GM23248 (cell line): Measurements from ENCODE around the gene S1PR2. TPM values are rescaled to one million over a fixed set of nuclear protein-coding genes. Genes with fewer than 3 reads are reported as not detected.

ENCODE experiments used
- DNase-seq: peaks from one replicate; pipeline ENCODE4 v3.0.0-alpha.2; 2015
- H2AFZ ChIP-seq: fragments of 200-600 bp; sonication (generic); 2 replicates; pipeline ENCODE4 v1.6.1; 2016; ENCODE audit warnings: antibody characterized with exemption
- H3F3A ChIP-seq: fragments of 200-600 bp; sonication (generic); 2 replicates; pipeline ENCODE4 v1.6.1; 2016; ENCODE audit warnings: mild to moderate bottlenecking, antibody characterized with exemption, mixed run types; ENCODE audit not compliant: insufficient read depth
- H3K27ac ChIP-seq: fragments of 200-600 bp; sonication (generic); 2 replicates; pipeline ENCODE4 v1.5.1; 2016; ENCODE audit warnings: mild to moderate bottlenecking
- H3K27me3 ChIP-seq: fragments of 200-600 bp; sonication (generic); replicated peaks from 2 replicates; pipeline ENCODE4 v1.6.1; 2016; ENCODE audit warnings: mild to moderate bottlenecking; ENCODE audit not compliant: insufficient read depth
- H3K36me3 ChIP-seq: fragments of 200-600 bp; sonication (generic); 2 replicates; pipeline ENCODE4 v1.6.1; 2016; ENCODE audit warnings: low read depth, mild to moderate bottlenecking
- H3K4me1 ChIP-seq: fragments of 200-600 bp; sonication (generic); 2 replicates; pipeline ENCODE4 v1.6.1; 2016; ENCODE audit warnings: mild to moderate bottlenecking; ENCODE audit not compliant: insufficient read depth
- H3K4me2 ChIP-seq: fragments of 200-600 bp; sonication (generic); one replicate; pipeline ENCODE4 v1.6.1; 2016; ENCODE audit warnings: mild to moderate bottlenecking; ENCODE audit not compliant: unreplicated experiment
- H3K4me3 ChIP-seq: fragments of 200-600 bp; sonication (generic); 2 replicates; pipeline ENCODE4 v1.5.1; 2016; ENCODE audit warnings: mild to moderate bottlenecking
- H3K79me2 ChIP-seq: fragments of 200-600 bp; sonication (generic); 2 replicates; pipeline ENCODE4 v1.6.1; 2016; ENCODE audit warnings: mild to moderate bottlenecking; ENCODE audit not compliant: insufficient read depth
- H3K9ac ChIP-seq: fragments of 200-600 bp; sonication (generic); 2 replicates; pipeline ENCODE4 v1.6.1; 2016; ENCODE audit warnings: mild to moderate bottlenecking
- H3K9me2 ChIP-seq: fragments of 200-600 bp; sonication (generic); 2 replicates; pipeline ENCODE4 v1.6.1; 2016; ENCODE audit warnings: mixed run types, mild to moderate bottlenecking, moderate library complexity; ENCODE audit not compliant: insufficient read depth
- H3K9me3 ChIP-seq: fragments of 200-600 bp; sonication (generic); one replicate; pipeline ENCODE4 v1.6.1; 2017; ENCODE audit warnings: low read depth
- H4K20me1 ChIP-seq: fragments of 200-600 bp; sonication (generic); 2 replicates; pipeline ENCODE4 v1.6.0; 2016; ENCODE audit not compliant: insufficient read depth
- EZH2 ChIP-seq: fragments of 200-600 bp; sonication (generic); IDR thresholded peaks from 2 replicates; pipeline ENCODE4 v1.6.1; 2018; ENCODE audit warnings: antibody characterized with exemption, mild to moderate bottlenecking; ENCODE audit not compliant: insufficient read depth, poor library complexity, severe bottlenecking
- EZH2phosphoT487 ChIP-seq: fragments of 200-600 bp; sonication (generic); IDR thresholded peaks from 2 replicates; pipeline ENCODE4 v1.6.1; 2018; ENCODE audit warnings: antibody characterized with exemption, moderate library complexity, mild to moderate bottlenecking, low read depth; ENCODE audit not compliant: insufficient read depth
- WGBS, 2 experiments: methylation state at CpG; one replicate each; pipeline ENCODE4 v1.1.6; 2015 to 2017; ENCODE audit warnings: low lambda C conversion rate in 2 of 2, low coverage in 1 of 2; ENCODE audit errors: missing lambda C conversion rate in 2 of 2; 5-methylcytosine and 5-hydroxymethylcytosine counted together
- in situ Hi-C: fragments of 300-500 bp; cut with MboI; formaldehyde crosslinking; loops from 2 replicates; pipeline ENCODE4 v1.15.0; 2020
- polyA plus RNA-seq: library from polyadenylated mRNA; unstranded; fragments of >200 nt; fragmentation: Nextera tagmentation; extraction: Ambion mirVana; gene quantifications from 2 replicates; pipeline ENCODE4 v1.2.1, GENCODE V29; 2016
- total RNA-seq: library from RNA; depleted of rRNA; stranded (reverse); fragments of >200 nt; shearing (Covaris generic); gene quantifications from 2 replicates; pipeline ENCODE4 v1.2.3, GENCODE V29; 2014

S1PR2 gene
- total and polyA plus RNA-seq, 2 experiments from 2014 or later, result 20.3 to 35.1 TPM

GRCh38 chr19:10219678-10220077 lies 11.5 kb downstream of the S1PR2 start:
- Histone ChIP-seq H2AFZ (no peak overlapping the region), H3K9me3 (no peaks in the 10 kb centered on the region), H3K9ac (no peak overlapping the region), H3K4me3 (no peak overlapping the region), H3K79me2 (peaks cover 39% of the 10 kb centered on the region), H3K27me3 (no peaks in the 10 kb centered on the region), H3K4me1 (peaks cover 4% of the 10 kb centered on the region; the same call in 1 of the 2 replicates), H3K27ac (no peak overlapping the region), H3F3A (no peaks in the 10 kb centered on the region), H3K36me3 (no peaks in the 10 kb centered on the region), H3K4me2 (no peak overlapping the region), H4K20me1 (no peaks in the 10 kb centered on the region), H3K9me2 (no peaks in the 10 kb centered on the region)
- TF ChIP-seq EZH2phosphoT487 (no peak), EZH2 (no peak)
- WGBS, 2 experiments, result 21 to 28% methylated on average over 3 of the region's 3 CpGs
- in situ Hi-C loops, result no loop called here
- peak; percentile 54 for DNase-seq

- Histone ChIP-seq H3F3A (no peaks in the 10 kb centered on the region), H3K9me3 (no peaks in the 10 kb centered on the region), H3K4me2 (no peak overlapping the region), H3K27me3 (no peaks in the 10 kb centered on the region), H3K4me1 (peaks cover 6% of the 10 kb centered on the region; the same call in 1 of the 2 replicates), H4K20me1 (no peaks in the 10 kb centered on the region), H3K4me3 (no peak overlapping the region), H3K9me2 (no peaks in the 10 kb centered on the region), H2AFZ (no peak overlapping the region), H3K9ac (no peak overlapping the region), H3K79me2 (peaks cover 15% of the 10 kb centered on the region), H3K36me3 (no peaks in the 10 kb centered on the region), H3K27ac (no peak overlapping the region)
- WGBS, 2 experiments, result 82 to 84% methylated on average over 9 of the region's 9 CpGs
- in situ Hi-C loops, result no loop called here
- TF ChIP-seq EZH2phosphoT487 (no peak), EZH2 (no peak)
- no peak for DNase-seq
Observed at GRCh38 chr19:10217085-10217484, 14.0 kb downstream of the S1PR2 start.

GRCh38 chr19:10214784-10215183 lies 16.3 kb downstream of the S1PR2 start:
- Histone ChIP-seq H3F3A (no peaks in the 10 kb centered on the region), H4K20me1 (no peaks in the 10 kb centered on the region), H3K4me3 (no peak overlapping the region), H3K9me2 (no peaks in the 10 kb centered on the region), H2AFZ (no peak overlapping the region), H3K79me2 (no peaks in the 10 kb centered on the region), H3K4me2 (no peak overlapping the region), H3K4me1 (peaks cover 6% of the 10 kb centered on the region; the same call in 1 of the 2 replicates), H3K9ac (no peak overlapping the region), H3K27ac (0 out of 2 replicates have a peak overlapping the region, but pooled peaks have one; percentile 24), H3K36me3 (no peaks in the 10 kb centered on the region), H3K27me3 (no peaks in the 10 kb centered on the region), H3K9me3 (no peaks in the 10 kb centered on the region)
- no peak for TF ChIP-seq EZH2phosphoT487
- no peak for TF ChIP-seq EZH2
- in situ Hi-C loops, result no loop called here
- DNase-seq, result peak; percentile 79
- WGBS, 2 experiments, result 57 to 58% methylated on average over 5 of the region's 5 CpGs

DNA sequence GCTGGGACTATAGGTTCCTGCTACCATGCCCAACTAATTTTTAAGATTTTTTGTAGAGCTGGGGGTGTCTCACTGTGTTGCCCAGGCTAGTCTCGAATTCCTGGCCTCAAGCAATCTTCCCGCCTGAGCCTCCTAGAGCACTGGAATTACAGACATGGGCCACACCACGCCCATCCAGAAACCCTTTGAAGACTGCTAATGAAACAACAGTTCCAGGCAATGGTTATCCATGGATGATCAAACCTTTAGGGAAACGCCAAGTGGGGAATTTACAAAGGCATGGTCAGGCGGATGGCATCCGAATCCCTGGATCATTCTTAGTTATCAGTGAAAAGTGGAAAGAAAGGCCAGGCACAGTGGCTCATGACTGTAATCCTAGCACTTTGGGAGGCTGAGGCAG lies 19.4 kb downstream of the S1PR2 start:
- Histone ChIP-seq H3K27ac (no peak overlapping the region), H2AFZ (no peak overlapping the region), H3K79me2 (no peaks in the 10 kb centered on the region), H3K4me2 (no peak overlapping the region), H3K4me1 (peaks cover 6% of the 10 kb centered on the region; the same call in 1 of the 2 replicates), H3K9me3 (no peaks in the 10 kb centered on the region), H3K9ac (no peak overlapping the region), H4K20me1 (no peaks in the 10 kb centered on the region), H3K27me3 (no peaks in the 10 kb centered on the region), H3K4me3 (no peak overlapping the region), H3K9me2 (no peaks in the 10 kb centered on the region), H3F3A (no peaks in the 10 kb centered on the region), H3K36me3 (no peaks in the 10 kb centered on the region)
- no peak for DNase-seq
- 92 to 95% methylated on average over 6 of the region's 6 CpGs for WGBS, 2 experiments
- in situ Hi-C loops, result no loop called here
- no peak for TF ChIP-seq EZH2phosphoT487

DNA sequence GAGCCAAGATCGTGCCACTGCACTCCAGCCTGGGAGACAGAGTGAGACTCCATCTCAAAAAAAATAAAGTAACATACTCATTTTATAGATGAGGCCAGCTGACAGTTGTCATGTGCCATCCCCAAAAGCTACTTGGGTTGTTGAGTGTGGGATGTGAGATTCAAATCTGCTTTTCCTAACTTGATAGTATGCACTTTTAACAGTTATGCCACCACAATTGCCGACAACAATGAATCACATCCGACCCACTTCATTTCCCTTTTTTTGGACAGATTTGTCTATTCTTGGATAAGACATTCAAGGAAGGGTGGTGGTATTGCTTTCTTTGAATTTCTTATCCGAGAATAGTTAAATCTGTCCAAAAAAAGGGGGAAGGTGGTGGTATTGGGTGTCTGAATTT lies 20.1 kb downstream of the S1PR2 start:
- Histone ChIP-seq H3K27me3 (no peaks in the 10 kb centered on the region), H2AFZ (no peak overlapping the region), H3F3A (no peaks in the 10 kb centered on the region), H3K9ac (no peak overlapping the region), H3K9me3 (no peaks in the 10 kb centered on the region), H3K4me3 (no peak overlapping the region), H3K4me1 (peaks cover 10% of the 10 kb centered on the region), H3K79me2 (no peaks in the 10 kb centered on the region), H3K4me2 (no peak overlapping the region), H3K36me3 (no peaks in the 10 kb centered on the region), H4K20me1 (no peaks in the 10 kb centered on the region), H3K27ac (no peak overlapping the region), H3K9me2 (no peaks in the 10 kb centered on the region)
- 76 to 82% methylated on average over 4 of the region's 4 CpGs for WGBS, 2 experiments
- in situ Hi-C loops, result no loop called here
- no peak for DNase-seq
- no peak for TF ChIP-seq EZH2phosphoT487
- no peak for TF ChIP-seq EZH2
